GM18867 (cell line): ENCODE measurements around the gene TPRN.

ENCODE experiments used
- ATAC-seq: cut with Tn5 transposase; IDR thresholded peaks from one replicate; pipeline ENCODE4 v1.9.1; 2021; ENCODE audit warnings: mild to moderate bottlenecking, moderate library complexity; ENCODE audit not compliant: unreplicated experiment

TPRN gene

GRCh38 chr9:137225699-137226331 lies 25.3 kb upstream of the TPRN start:
- no peak for ATAC-seq

- ATAC-seq, result no peak
Observed at GRCh38 chr9:137224830-137225694, 24.5 kb upstream of the TPRN start, which contains the start of gene CYSRT1. Gene CYSRT1 (plus strand): TSS chr9:137225174. CDS start chr9:137225622, 448 bp downstream.

GRCh38 chr9:137223078-137223970 lies 22.8 kb upstream of the TPRN start:
- peak; percentile 69 for ATAC-seq

GRCh38 chr9:137222190-137223077 lies 21.9 kb upstream of the TPRN start, which contains the start of gene RNF208:
Gene RNF208 (minus strand): TSS chr9:137222240. CDS start chr9:137221212, 1,028 bp downstream.
- no peak for ATAC-seq

GRCh38 chr9:137221506-137222111 lies 21.1 kb upstream of the TPRN start:
- ATAC-seq, result no peak

GRCh38 chr9:137221095-137221505 lies 20.6 kb upstream of the TPRN start:
- no peak for ATAC-seq

GRCh38 chr9:137220317-137221094 lies 20.0 kb upstream of the TPRN start:
- no peak for ATAC-seq

- ATAC-seq, result no peak
Observed at GRCh38 chr9:137219757-137220316, 19.3 kb upstream of the TPRN start.

- ATAC-seq, result no peak
Observed at GRCh38 chr9:137218754-137219271, 18.3 kb upstream of the TPRN start.

- ATAC-seq, result no peak
Observed at GRCh38 chr9:137218212-137218753, 17.7 kb upstream of the TPRN start.

- no peak for ATAC-seq
Observed at GRCh38 chr9:137217276-137218211, 17.0 kb upstream of the TPRN start.

- no peak for ATAC-seq
Observed at GRCh38 chr9:137216188-137216965, 15.8 kb upstream of the TPRN start.

- ATAC-seq, result no peak
Observed at GRCh38 chr9:137215196-137215986, 14.8 kb upstream of the TPRN start.

- no peak for ATAC-seq
Observed at GRCh38 chr9:137214620-137215019, 14.1 kb upstream of the TPRN start.
